ENCODE results near the gene AOPEP.

The AOPEP gene

DNA sequence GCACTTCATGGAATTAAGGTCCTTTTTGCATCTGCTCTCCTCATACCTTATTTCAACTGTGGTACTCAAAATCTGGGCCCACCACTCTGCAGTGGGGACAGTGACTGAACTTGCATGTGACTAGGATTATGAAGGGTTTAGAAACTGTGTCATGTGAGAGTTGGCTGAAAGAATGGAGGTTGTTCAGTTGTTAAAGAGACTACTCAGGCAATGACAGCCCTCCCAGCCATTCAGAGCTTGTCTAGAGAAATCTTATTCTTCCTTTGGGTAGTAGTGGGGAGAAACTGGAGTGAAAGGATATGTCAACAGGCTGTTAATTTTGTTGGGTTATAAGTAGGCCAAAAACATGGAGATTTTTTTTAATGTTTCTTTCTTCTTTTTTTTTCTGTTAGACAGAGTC lies 10.3 kb downstream of the AOPEP start:
- H3K9me3 ChIP-seq (ENCODE audit: control insufficient read depth in 2 of 2, low read length in 2 of 2), result no peaks in the 10 kb centered on the region
- H3K4me1 ChIP-seq (ENCODE audit: control insufficient read depth in 2 of 2, insufficient read depth in 2 of 2, low read length in 2 of 2), result no peaks in the 10 kb centered on the region
- H3K9ac ChIP-seq (ENCODE audit: low read depth in 1 of 2, low read length in 2 of 2), result no peak overlapping the region
- H3K36me3 ChIP-seq (ENCODE audit: control insufficient read depth in 2 of 2, insufficient read depth in 2 of 2, low read length in 2 of 2), result no peaks in the 10 kb centered on the region
- H3K4me3 ChIP-seq (ENCODE audit: low read length in 2 of 2), result no peak overlapping the region
- H3K27ac ChIP-seq (ENCODE audit: low read depth in 2 of 2, low read length in 2 of 2), result no peak overlapping the region
- H3K27me3 ChIP-seq (ENCODE audit: control insufficient read depth in 2 of 2, insufficient read depth in 2 of 2, low read length in 2 of 2), result no peaks in the 10 kb centered on the region

DNA sequence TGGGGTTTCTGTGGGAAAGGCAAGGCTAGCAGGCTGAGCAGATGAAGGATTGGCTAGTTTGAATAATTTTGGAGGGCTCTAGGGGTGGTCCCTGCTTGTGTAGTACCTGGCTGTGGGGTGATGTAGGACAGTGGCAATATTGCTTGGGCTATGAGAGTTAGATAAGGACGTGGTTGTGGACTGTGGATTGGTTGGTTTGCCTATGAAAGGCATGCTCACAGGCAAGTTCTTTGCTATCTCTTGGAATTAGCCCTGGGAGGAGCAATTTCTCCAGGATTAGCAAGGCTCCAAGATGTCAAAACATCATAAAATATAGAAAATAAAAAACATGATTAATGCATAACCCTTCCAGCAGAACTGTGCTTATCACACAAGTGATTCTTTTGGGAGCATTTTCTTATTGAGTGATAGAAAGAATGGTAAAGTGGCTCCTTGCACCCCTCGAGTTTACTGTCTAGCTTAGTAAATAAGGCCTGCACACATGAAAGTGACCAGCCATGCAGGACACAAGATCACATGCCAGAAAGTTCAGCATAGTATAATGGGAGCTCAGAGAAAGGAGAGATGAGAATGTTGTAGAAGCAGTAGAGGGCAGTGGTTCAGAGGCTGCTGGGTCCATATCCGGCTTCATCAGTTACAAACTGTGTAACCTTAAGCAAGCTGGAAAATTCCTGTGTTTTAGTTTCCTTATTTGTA lies 13.8 kb downstream of the AOPEP start:
- no peak overlapping the region for H3K27ac ChIP-seq (ENCODE audit: low read depth in 2 of 2, low read length in 2 of 2)

DNA sequence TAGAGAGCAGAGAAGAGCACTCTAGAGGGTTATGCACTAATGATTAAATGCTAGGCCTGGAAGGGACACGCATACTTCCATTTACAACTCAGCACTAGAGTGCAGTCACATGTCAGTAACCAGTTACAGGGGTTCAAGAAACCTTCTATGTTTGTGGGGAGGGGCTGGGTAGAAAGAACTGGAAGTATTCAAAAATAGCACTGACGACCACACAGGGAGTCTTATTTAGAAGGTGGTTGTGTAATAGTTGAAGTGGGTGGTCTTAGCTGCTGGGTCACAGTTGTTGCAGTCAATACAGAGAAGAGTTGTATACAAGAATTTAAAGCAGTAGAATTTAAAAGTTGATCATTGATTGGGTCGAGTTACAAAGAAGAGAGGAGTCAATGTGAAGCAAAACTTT lies 15.4 kb downstream of the AOPEP start:
- Histone ChIP-seq H3K36me3 (ENCODE audit: control insufficient read depth in 2 of 2, insufficient read depth in 2 of 2, low read length in 2 of 2) (no peaks in the 10 kb centered on the region), H3K27me3 (ENCODE audit: control insufficient read depth in 2 of 2, insufficient read depth in 2 of 2, low read length in 2 of 2) (no peaks in the 10 kb centered on the region), H3K9ac (ENCODE audit: low read depth in 1 of 2, low read length in 2 of 2) (no peak overlapping the region), H3K4me3 (ENCODE audit: low read length in 2 of 2) (no peak overlapping the region), H3K27ac (ENCODE audit: low read depth in 2 of 2, low read length in 2 of 2) (no peak overlapping the region), H3K4me1 (ENCODE audit: control insufficient read depth in 2 of 2, insufficient read depth in 2 of 2, low read length in 2 of 2) (no peaks in the 10 kb centered on the region), H3K9me3 (ENCODE audit: control insufficient read depth in 2 of 2, low read length in 2 of 2) (no peaks in the 10 kb centered on the region)

More for the DNA sequence above, 13.8 kb downstream of the AOPEP start:
- H3K27me3 ChIP-seq (ENCODE audit: control insufficient read depth in 2 of 2, insufficient read depth in 2 of 2, low read length in 2 of 2), result no peaks in the 10 kb centered on the region
- H3K36me3 ChIP-seq (ENCODE audit: control insufficient read depth in 2 of 2, insufficient read depth in 2 of 2, low read length in 2 of 2), result no peaks in the 10 kb centered on the region
- H3K9me3 ChIP-seq (ENCODE audit: control insufficient read depth in 2 of 2, low read length in 2 of 2), result no peaks in the 10 kb centered on the region
- H3K4me1 ChIP-seq (ENCODE audit: control insufficient read depth in 2 of 2, insufficient read depth in 2 of 2, low read length in 2 of 2), result no peaks in the 10 kb centered on the region
- no peak overlapping the region for H3K4me3 ChIP-seq (ENCODE audit: low read length in 2 of 2)
- no peak overlapping the region for H3K9ac ChIP-seq (ENCODE audit: low read depth in 1 of 2, low read length in 2 of 2)

DNA sequence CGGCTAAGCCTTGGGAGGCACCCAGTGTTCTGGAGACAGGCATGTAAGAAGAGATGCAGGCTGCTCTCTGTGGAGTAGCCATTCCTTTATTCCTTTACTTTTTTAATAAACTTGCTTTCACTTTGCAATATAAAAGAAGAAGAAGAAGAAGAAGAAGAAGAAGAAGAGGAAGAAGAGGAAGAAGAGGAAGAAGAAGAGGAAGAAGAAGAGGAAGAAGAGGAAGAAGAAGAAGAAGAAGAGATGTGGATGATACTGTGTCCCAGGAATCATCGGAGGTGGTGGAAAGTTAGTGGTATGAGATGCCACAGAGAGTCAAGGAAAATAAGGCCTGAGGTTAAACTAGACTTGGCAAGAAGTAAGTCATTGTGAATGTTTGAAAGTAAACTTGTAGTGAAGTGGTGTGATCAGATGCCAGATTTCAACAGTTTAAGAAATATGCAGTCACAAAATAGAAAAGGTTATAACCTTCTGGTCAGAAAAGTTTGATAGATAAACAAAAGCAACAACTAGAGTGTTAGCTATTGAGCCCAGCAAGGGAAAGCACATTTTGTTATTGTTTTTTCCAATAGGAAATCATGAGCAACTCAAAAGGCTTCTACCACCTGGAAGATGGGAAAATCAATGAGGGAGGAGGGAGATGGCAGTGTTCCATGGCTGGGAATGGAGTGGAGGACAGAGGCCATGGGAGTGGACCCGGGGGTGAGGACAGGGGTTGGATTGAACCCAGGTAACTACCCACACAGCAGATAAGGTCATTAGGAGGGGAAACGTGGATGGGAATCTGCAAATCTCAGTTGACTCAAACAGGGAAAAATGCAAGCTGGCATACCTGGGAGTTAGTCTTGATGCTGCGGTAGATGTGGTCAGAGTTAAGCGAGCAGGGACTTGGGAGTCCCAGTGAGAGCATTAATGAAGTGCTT lies 16.8 kb downstream of the AOPEP start:
- no peak overlapping the region for H3K4me3 ChIP-seq (ENCODE audit: low read length in 2 of 2)
- H3K27me3 ChIP-seq (ENCODE audit: control insufficient read depth in 2 of 2, insufficient read depth in 2 of 2, low read length in 2 of 2), result no peaks in the 10 kb centered on the region
- no peaks in the 10 kb centered on the region for H3K36me3 ChIP-seq (ENCODE audit: control insufficient read depth in 2 of 2, insufficient read depth in 2 of 2, low read length in 2 of 2)
- no peak overlapping the region for H3K9ac ChIP-seq (ENCODE audit: low read depth in 1 of 2, low read length in 2 of 2)
- no peak overlapping the region for H3K27ac ChIP-seq (ENCODE audit: low read depth in 2 of 2, low read length in 2 of 2)
- no peaks in the 10 kb centered on the region for H3K9me3 ChIP-seq (ENCODE audit: control insufficient read depth in 2 of 2, low read length in 2 of 2)
- H3K4me1 ChIP-seq (ENCODE audit: control insufficient read depth in 2 of 2, insufficient read depth in 2 of 2, low read length in 2 of 2), result no peaks in the 10 kb centered on the region

DNA sequence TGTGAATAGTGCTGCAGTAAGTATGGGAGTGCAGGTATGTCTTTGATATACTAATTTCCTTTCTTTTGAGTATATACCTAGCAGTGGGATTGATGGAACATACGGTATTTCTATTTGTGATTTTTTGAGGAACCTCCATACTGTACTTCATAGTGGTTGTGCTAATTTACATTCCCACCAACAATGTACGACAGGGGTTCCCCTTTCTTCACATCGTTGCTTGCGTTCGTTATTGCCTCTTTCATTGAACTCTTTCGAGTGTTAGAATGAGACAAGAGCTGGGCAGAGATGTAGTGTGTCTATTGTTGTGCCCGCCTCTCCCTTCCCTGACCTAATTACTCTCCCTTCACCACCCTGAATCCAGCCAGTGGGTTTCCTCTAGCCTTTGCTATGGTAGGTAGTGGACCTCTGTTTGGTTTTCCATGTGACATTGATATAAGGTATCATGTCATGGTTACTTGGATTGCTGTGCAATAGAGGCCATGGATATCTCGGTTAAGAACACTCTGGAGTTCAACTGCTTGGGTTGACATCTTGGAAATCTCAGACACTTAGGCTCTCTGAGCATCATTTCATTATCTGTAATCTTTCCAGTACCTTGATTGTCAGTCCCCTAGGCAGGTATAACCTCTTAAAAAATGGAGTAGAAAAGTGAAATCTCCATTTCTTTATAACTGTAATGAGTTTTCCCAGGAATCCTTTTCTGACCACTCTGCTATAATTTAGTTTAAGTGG lies 19.5 kb downstream of the AOPEP start:
- Histone ChIP-seq H3K36me3 (ENCODE audit: control insufficient read depth in 2 of 2, insufficient read depth in 2 of 2, low read length in 2 of 2) (no peaks in the 10 kb centered on the region), H3K9me3 (ENCODE audit: control insufficient read depth in 2 of 2, low read length in 2 of 2) (peaks cover 0 to 5% of the 10 kb centered on the region in 2 donors), H3K9ac (ENCODE audit: low read depth in 1 of 2, low read length in 2 of 2) (no peak overlapping the region), H3K4me1 (ENCODE audit: control insufficient read depth in 2 of 2, insufficient read depth in 2 of 2, low read length in 2 of 2) (no peaks in the 10 kb centered on the region), H3K4me3 (ENCODE audit: low read length in 2 of 2) (no peak overlapping the region), H3K27me3 (ENCODE audit: control insufficient read depth in 2 of 2, insufficient read depth in 2 of 2, low read length in 2 of 2) (no peaks in the 10 kb centered on the region), H3K27ac (ENCODE audit: low read depth in 2 of 2, low read length in 2 of 2) (no peak overlapping the region)

DNA sequence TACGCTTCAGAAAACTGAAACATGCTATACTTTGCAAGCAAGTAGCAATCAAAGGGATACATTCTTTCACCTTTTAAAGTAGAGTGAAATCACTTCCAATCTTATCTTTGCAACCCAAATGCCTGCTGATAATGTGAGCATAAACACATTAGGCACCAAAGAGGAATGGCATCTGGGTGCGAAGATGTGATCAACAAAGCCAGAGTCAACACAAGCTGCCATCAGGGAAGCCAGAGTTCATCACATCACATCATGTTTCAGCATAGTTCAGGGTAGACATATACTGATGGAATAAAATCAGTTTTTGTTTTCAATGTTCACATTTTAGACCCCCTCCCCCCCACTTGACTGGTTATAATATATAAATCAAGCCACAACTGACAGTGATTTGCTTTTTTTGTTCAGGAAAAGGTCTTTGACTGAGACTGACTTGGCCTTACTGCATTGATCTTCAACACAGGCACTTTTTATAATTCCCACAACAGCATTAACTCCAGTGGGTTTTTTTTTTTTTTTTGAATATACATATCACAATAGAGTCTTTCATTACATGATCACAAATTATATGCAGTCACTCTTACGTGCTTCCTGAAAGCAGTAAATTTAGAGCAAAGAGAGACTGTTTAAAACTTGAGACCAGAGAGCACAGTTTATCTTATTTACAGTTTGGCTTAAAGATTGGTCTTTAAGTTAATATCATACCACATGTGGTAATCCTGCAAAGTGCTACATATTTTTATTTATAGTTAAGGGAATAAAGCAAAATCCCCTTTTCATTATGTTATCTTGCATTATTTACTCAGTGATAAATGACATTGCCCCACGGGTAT lies 20.3 kb downstream of the AOPEP start:
- no peak overlapping the region for H3K9ac ChIP-seq (ENCODE audit: low read depth in 1 of 2, low read length in 2 of 2)
- H3K27me3 ChIP-seq (ENCODE audit: control insufficient read depth in 2 of 2, insufficient read depth in 2 of 2, low read length in 2 of 2), result no peaks in the 10 kb centered on the region
- no peaks in the 10 kb centered on the region for H3K36me3 ChIP-seq (ENCODE audit: control insufficient read depth in 2 of 2, insufficient read depth in 2 of 2, low read length in 2 of 2)
- H3K4me3 ChIP-seq (ENCODE audit: low read length in 2 of 2), result no peak overlapping the region
- no peaks in the 10 kb centered on the region for H3K4me1 ChIP-seq (ENCODE audit: control insufficient read depth in 2 of 2, insufficient read depth in 2 of 2, low read length in 2 of 2)
- H3K27ac ChIP-seq (ENCODE audit: low read depth in 2 of 2, low read length in 2 of 2), result no peak overlapping the region
- peaks cover 0 to 5% of the 10 kb centered on the region in 2 donors for H3K9me3 ChIP-seq (ENCODE audit: control insufficient read depth in 2 of 2, low read length in 2 of 2)

DNA sequence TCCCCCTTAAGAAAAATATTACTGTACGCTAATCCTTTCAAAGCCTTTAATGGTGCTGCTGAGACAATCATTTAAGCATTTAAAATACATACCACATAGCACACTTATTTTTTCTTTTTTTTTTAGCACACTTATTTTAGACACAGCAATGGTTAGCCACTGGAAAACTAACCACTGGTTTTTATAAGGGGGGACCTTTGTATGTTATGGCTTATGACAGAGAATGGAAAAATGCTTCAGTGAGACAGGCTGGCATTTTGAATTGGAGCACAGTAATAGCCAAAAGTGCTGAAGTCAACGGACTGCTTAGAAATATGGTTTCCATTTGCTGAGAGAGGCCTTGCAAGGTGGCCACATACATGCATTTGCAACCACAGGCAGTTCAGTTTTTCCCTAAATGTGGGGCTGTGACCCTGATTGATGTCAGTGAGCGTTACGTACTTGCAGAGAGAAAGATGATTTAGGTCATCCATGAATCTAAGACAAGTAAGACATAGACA lies 28.5 kb downstream of the AOPEP start:
- H3K9me3 ChIP-seq (ENCODE audit: control insufficient read depth in 2 of 2, low read length in 2 of 2), result peaks cover 0 to 1% of the 10 kb centered on the region in 2 donors
- H3K4me1 ChIP-seq (ENCODE audit: control insufficient read depth in 2 of 2, insufficient read depth in 2 of 2, low read length in 2 of 2), result no peaks in the 10 kb centered on the region
- H3K36me3 ChIP-seq (ENCODE audit: control insufficient read depth in 2 of 2, insufficient read depth in 2 of 2, low read length in 2 of 2), result peaks cover 0 to 4% of the 10 kb centered on the region in 2 donors
- H3K27me3 ChIP-seq (ENCODE audit: control insufficient read depth in 2 of 2, insufficient read depth in 2 of 2, low read length in 2 of 2), result no peaks in the 10 kb centered on the region
- H3K9ac ChIP-seq (ENCODE audit: low read depth in 1 of 2, low read length in 2 of 2), result no peak overlapping the region
- no peak overlapping the region for H3K27ac ChIP-seq (ENCODE audit: low read depth in 2 of 2, low read length in 2 of 2)
- no peak overlapping the region for H3K4me3 ChIP-seq (ENCODE audit: low read length in 2 of 2)

DNA sequence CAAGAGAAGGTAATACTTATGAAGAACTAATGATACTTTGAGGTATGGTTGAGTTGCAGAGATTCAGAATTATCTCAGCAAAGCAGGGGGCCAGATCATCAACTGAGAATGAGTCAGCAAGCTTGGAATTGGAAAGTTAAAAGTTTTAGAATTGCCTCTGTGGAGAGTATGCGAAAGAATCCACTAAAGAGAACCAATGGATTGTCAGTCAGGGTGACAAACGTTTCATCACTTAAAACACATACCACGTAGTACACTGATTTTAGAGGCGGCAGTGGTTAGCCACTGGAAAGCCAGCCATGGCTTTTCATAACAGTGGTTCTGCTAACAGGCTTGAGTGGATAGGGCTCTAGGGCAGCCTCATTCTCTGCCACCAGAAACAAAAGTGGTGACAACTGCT lies 30.7 kb downstream of the AOPEP start:
- Histone ChIP-seq H3K27ac (ENCODE audit: low read depth in 2 of 2, low read length in 2 of 2) (no peak overlapping the region), H3K4me1 (ENCODE audit: control insufficient read depth in 2 of 2, insufficient read depth in 2 of 2, low read length in 2 of 2) (no peaks in the 10 kb centered on the region), H3K9me3 (ENCODE audit: control insufficient read depth in 2 of 2, low read length in 2 of 2) (no peaks in the 10 kb centered on the region), H3K27me3 (ENCODE audit: control insufficient read depth in 2 of 2, insufficient read depth in 2 of 2, low read length in 2 of 2) (no peaks in the 10 kb centered on the region), H3K9ac (ENCODE audit: low read depth in 1 of 2, low read length in 2 of 2) (no peak overlapping the region), H3K36me3 (ENCODE audit: control insufficient read depth in 2 of 2, insufficient read depth in 2 of 2, low read length in 2 of 2) (peaks cover 4 to 9% of the 10 kb centered on the region in 2 donors), H3K4me3 (ENCODE audit: low read length in 2 of 2) (no peak overlapping the region)

DNA sequence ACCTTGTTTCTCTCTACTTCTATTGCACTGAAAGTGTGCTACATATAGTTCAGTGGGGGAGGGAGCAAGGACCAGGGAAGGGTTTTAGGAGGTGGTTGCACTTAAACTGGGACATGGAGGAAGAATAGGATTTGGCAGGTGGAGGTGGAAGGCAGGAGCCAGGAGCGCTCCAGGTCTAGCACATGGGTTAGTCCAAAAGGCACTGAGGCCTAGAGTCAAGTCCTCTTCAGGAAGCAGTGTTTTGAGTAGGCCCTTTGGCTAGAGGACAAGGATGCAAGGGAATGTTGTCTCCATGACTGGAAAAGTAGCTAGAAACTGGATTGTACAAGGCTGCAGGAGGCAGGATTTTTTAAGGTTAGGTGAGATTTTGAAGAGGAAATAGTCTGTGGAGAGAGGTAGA lies 31.5 kb downstream of the AOPEP start:
- Histone ChIP-seq H3K27me3 (ENCODE audit: control insufficient read depth in 2 of 2, insufficient read depth in 2 of 2, low read length in 2 of 2) (no peaks in the 10 kb centered on the region), H3K27ac (ENCODE audit: low read depth in 2 of 2, low read length in 2 of 2) (no peak overlapping the region), H3K9ac (ENCODE audit: low read depth in 1 of 2, low read length in 2 of 2) (no peak overlapping the region), H3K36me3 (ENCODE audit: control insufficient read depth in 2 of 2, insufficient read depth in 2 of 2, low read length in 2 of 2) (peaks cover 4 to 9% of the 10 kb centered on the region in 2 donors), H3K4me3 (ENCODE audit: low read length in 2 of 2) (no peak overlapping the region), H3K9me3 (ENCODE audit: control insufficient read depth in 2 of 2, low read length in 2 of 2) (no peaks in the 10 kb centered on the region), H3K4me1 (ENCODE audit: control insufficient read depth in 2 of 2, insufficient read depth in 2 of 2, low read length in 2 of 2) (no peaks in the 10 kb centered on the region)

Data from mucosa of rectum (tissue), 2 donors.